Sigmoid colon (tissue), 7 donors: ENCODE measurements around the gene IFT25. TPM values are rescaled to one million over a fixed set of nuclear protein-coding genes. Genes with fewer than 3 reads are reported as not detected.
"Not testable (repeated sequence)": the region's sequence is repeated elsewhere in the genome, so short reads cannot be mapped to it uniquely, and the experiment has no call there.

Source experiments
- DNase-seq: peaks from one replicate; pipeline ENCODE4 v3.0.0-alpha.2; 2019
- H3K27ac ChIP-seq, 4 donors: fragments of 200-600 bp; sonication (generic); one replicate each; pipeline ENCODE4 v1.5.1; 2016 to 2019; ENCODE audit warnings: mild to moderate bottlenecking in 1 of 4
- H3K27me3 ChIP-seq, 3 donors: fragments of 200-600 bp; sonication (generic); one replicate each; pipeline ENCODE4 v1.5.1; 2019; ENCODE audit warnings: mild to moderate bottlenecking in 1 of 3
- H3K36me3 ChIP-seq, 4 donors: fragments of 200-600 bp; sonication (generic); one replicate each; pipeline ENCODE4 v1.5.1; 2016 to 2019
- H3K4me1 ChIP-seq, 4 donors: fragments of 200-600 bp; sonication (generic); one replicate each; pipeline ENCODE4 v1.5.1; 2017 to 2019
- H3K4me3 ChIP-seq, 4 donors: fragments of 200-600 bp; sonication (generic); one replicate each; pipeline ENCODE4 v1.5.1; 2017 to 2019; ENCODE audit warnings: mild to moderate bottlenecking in 2 of 4, moderate library complexity in 1 of 4
- H3K9me3 ChIP-seq, 4 donors: fragments of 200-600 bp in 3 of 4; sonication (generic) in 3 of 4; one replicate each; pipeline versions ENCODE4 v1.5.1 to v1.6.1; 2013 to 2019
- EP300 ChIP-seq, 4 donors: sonication (generic); formaldehyde crosslinking; IDR thresholded peaks; one replicate each; pipeline ENCODE4 v1.6.1; 2017; ENCODE audit warnings: antibody characterized with exemption in 4 of 4
- POLR2A ChIP-seq, 2 donors: fragments of 450-650 bp; IDR thresholded peaks; one replicate each; pipeline ENCODE4 v1.6.1; 2016; ENCODE audit warnings: antibody characterized with exemption in 2 of 2, mild to moderate bottlenecking in 2 of 2, moderate library complexity in 2 of 2
- POLR2AphosphoS5 ChIP-seq, 4 donors: sonication (generic); formaldehyde crosslinking; IDR thresholded peaks; one replicate each; pipeline ENCODE4 v1.6.1; 2017; ENCODE audit warnings: antibody characterized with exemption in 4 of 4
- WGBS, 2 donors: extraction: QIAGEN DNeasy Blood & Tissue Kit; methylation state at CpG; one replicate each; pipeline ENCODE4 v1.1.7; 2013; 5-methylcytosine and 5-hydroxymethylcytosine counted together
- intact Hi-C: fragments of 100-400 bp; cut with DNase I; formaldehyde crosslinking; loops from one replicate; pipeline ENCODE4 v1.15.1; 2023
- polyA plus RNA-seq, 3 donors: library from polyadenylated mRNA; stranded (reverse); fragments of 200-250 nt; gene quantifications; one replicate each; pipeline ENCODE4 v1.2.3, GENCODE V29; 2013
- total RNA-seq, 4 donors: library from RNA; depleted of rRNA; stranded (reverse); fragments of >200 nt; gene quantifications; one replicate each; pipeline ENCODE4 v1.1.0, GENCODE V29; 2016
- TF ChIP-seq, protein P1 (sequence below), 4 experiments: fragments of 450-650 bp in 3 of 4; fragments of 200-600 bp in 1 of 4; IDR thresholded peaks; one replicate each; pipeline ENCODE4 v1.5.1; 2016 to 2019; ENCODE audit warnings: antibody characterized with exemption in 4 of 4, mild to moderate bottlenecking in 3 of 4, moderate library complexity in 2 of 4
- donor health status: healthy with polysubstance abuse.
- donor health status: Bipolar disorder and iron deficiency.
- donor health status: healthy.

IFT25 gene
- total and polyA plus RNA-seq, 7 donors, result 16.1 to 33.9 (median 25.0) TPM

DNA sequence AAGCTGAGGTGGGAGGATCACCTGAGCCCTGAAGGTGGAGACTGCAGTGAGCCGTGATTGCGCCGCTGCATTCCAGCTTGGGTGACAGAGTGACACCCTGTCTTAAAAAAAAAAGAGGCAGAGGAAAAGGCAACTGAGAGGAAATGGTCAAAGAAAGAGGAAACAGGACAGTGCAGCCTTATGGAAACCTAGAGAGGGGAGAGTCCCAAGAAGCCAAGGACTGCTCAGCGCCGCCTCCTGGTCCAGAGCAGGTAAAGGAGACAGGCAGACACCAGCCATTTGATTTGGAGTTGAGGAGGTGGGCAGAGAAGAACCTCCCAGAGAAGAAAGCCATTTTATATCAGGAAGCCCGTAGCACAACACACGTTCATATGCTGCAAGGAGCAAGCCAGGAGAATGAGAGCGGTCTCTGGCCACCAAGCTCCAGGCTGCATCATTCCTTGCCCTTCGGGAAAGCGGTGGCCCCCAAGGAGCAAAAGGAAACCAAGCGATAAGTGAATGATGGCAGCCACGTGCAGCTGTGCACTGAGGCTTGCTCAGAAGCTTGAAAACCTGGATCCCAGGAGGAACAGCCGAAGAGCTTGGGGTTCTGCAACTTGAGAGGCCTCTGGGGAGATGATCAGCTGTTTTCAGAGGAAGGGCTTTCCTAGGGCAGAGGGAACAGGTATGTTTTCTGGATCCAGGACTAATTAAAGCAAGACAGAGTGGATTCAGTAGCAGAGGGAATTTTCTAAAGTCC, 34.4 kb upstream of the IFT25 start:
- peak overlapping the region in 1 of 4 donors; percentile 69 for H3K27ac ChIP-seq
- intact Hi-C loops, result no loop called here
- no peak for DNase-seq
- H3K27me3 ChIP-seq, result no peaks in the 10 kb centered on the region
- H3K9me3 ChIP-seq, result no peaks in the 10 kb centered on the region
- H3K4me1 ChIP-seq, result peaks cover 0 to 14% (median 4%) of the 10 kb centered on the region in 4 donors
- no peak for TF ChIP-seq POLR2A (IDR thresholded peaks at IDR 0.05)
- no peak for TF ChIP-seq EP300 (IDR thresholded peaks at IDR 0.05)
- H3K36me3 ChIP-seq, result no peaks in the 10 kb centered on the region
- no peak overlapping the region for H3K4me3 ChIP-seq
- WGBS, 2 donors, result 89 to 92% methylated on average over 13 of the region's 13 CpGs

GRCh38 chr1:53975861-53976260, 30.4 kb upstream of the IFT25 start:
- Histone ChIP-seq H3K9me3 (no peaks in the 10 kb centered on the region), H3K27me3 (no peaks in the 10 kb centered on the region), H3K4me3 (no peak overlapping the region), H3K4me1 (no peaks in the 10 kb centered on the region), H3K27ac (peak overlapping the region in 1 of 4 donors; percentile 29), H3K36me3 (peaks cover 0 to 12% (median 2%) of the 10 kb centered on the region in 4 donors)
- DNase-seq, result no peak
- intact Hi-C loops, result no loop called here
- 96 to 97% methylated on average over 7 of the region's 7 CpGs for WGBS, 2 donors
- TF ChIP-seq POLR2A (IDR thresholded peaks at IDR 0.05), result no peak
- TF ChIP-seq, protein P1, sequence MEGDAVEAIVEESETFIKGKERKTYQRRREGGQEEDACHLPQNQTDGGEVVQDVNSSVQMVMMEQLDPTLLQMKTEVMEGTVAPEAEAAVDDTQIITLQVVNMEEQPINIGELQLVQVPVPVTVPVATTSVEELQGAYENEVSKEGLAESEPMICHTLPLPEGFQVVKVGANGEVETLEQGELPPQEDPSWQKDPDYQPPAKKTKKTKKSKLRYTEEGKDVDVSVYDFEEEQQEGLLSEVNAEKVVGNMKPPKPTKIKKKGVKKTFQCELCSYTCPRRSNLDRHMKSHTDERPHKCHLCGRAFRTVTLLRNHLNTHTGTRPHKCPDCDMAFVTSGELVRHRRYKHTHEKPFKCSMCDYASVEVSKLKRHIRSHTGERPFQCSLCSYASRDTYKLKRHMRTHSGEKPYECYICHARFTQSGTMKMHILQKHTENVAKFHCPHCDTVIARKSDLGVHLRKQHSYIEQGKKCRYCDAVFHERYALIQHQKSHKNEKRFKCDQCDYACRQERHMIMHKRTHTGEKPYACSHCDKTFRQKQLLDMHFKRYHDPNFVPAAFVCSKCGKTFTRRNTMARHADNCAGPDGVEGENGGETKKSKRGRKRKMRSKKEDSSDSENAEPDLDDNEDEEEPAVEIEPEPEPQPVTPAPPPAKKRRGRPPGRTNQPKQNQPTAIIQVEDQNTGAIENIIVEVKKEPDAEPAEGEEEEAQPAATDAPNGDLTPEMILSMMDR (IDR thresholded peaks at IDR 0.05), result no peak

DNA sequence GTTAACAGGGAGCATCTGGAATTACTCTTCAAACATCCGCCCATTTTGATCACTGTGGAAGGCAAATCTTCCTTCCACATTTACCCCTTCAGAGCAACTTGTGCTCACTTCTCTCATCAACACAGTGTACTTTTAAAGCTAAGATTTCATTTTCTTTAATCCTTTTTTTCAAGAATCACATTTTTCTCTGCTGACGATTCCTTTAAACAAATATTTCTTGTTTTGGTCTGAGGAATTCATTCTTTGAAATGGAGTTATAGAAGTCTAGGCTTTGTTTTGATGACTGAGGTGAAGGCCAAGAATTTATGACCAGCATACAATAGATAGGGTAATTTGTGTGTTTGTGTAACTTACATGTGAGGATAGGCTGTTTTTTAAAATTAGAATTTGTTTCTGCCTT, 26.2 kb upstream of the IFT25 start:
- peak overlapping the region in 1 of 4 donors; percentile 43 for H3K27ac ChIP-seq
- intact Hi-C loops, result no loop called here
- no peak for DNase-seq
- no peaks in the 10 kb centered on the region for H3K4me1 ChIP-seq
- no peak for TF ChIP-seq EP300 (IDR thresholded peaks at IDR 0.05)
- peaks cover 7 to 53% (median 23%) of the 10 kb centered on the region in 4 donors for H3K36me3 ChIP-seq
- no peak overlapping the region for H3K4me3 ChIP-seq
- H3K27me3 ChIP-seq, result no peaks in the 10 kb centered on the region
- 61 to 78% methylated on average over 2 of the region's 2 CpGs for WGBS, 2 donors
- no peaks in the 10 kb centered on the region for H3K9me3 ChIP-seq

GRCh38 chr1:53969323-53969722, 23.8 kb upstream of the IFT25 start:
- H3K27me3 ChIP-seq, H3K9me3 ChIP-seq, H3K27ac ChIP-seq, DNase-seq, H3K4me1 ChIP-seq, H3K4me3 ChIP-seq, intact Hi-C loops: not testable (repeated sequence)
- 89 to 94% methylated on average over 2 of the region's 2 CpGs for WGBS, 2 donors
- H3K36me3 ChIP-seq, result peaks cover 9 to 73% (median 24%) of the 10 kb centered on the region in 4 donors

GRCh38 chr1:53968125-53968513, 22.6 kb upstream of the IFT25 start:
- no peak overlapping the region for H3K27ac ChIP-seq
- DNase-seq, result no peak
- H3K9me3 ChIP-seq, result no peaks in the 10 kb centered on the region
- TF ChIP-seq, protein P1 (IDR thresholded peaks at IDR 0.05), result no peak
- TF ChIP-seq POLR2AphosphoS5 (IDR thresholded peaks at IDR 0.05), result no peak
- no peak for TF ChIP-seq EP300 (IDR thresholded peaks at IDR 0.05)
- TF ChIP-seq POLR2A (IDR thresholded peaks at IDR 0.05), result no peak
- no peaks in the 10 kb centered on the region for H3K27me3 ChIP-seq
- no peak overlapping the region for H3K4me3 ChIP-seq
- H3K36me3 ChIP-seq, result peaks cover 11 to 80% (median 30%) of the 10 kb centered on the region in 4 donors
- WGBS, 2 donors, result 17 to 67% methylated on average over 2 of the region's 2 CpGs
- H3K4me1 ChIP-seq, result no peaks in the 10 kb centered on the region
- intact Hi-C loops, result no loop called here

- no peak for DNase-seq
- H3K4me1 ChIP-seq, result no peaks in the 10 kb centered on the region
- intact Hi-C loops, result no loop called here
- 91 to 94% methylated on average over 7 of the region's 7 CpGs for WGBS, 2 donors
- H3K27me3 ChIP-seq, result no peaks in the 10 kb centered on the region
- TF ChIP-seq, protein P1 (IDR thresholded peaks at IDR 0.05), result no peak
- no peak for TF ChIP-seq POLR2A (IDR thresholded peaks at IDR 0.05)
- H3K4me3 ChIP-seq, result no peak overlapping the region
- no peak overlapping the region for H3K27ac ChIP-seq
- H3K9me3 ChIP-seq, result no peaks in the 10 kb centered on the region
- peaks cover 14 to 86% (median 35%) of the 10 kb centered on the region in 4 donors for H3K36me3 ChIP-seq
These were observed 22.1 kb upstream of the IFT25 start for GRCh38 chr1:53967409-53968124.
